HCT116 (cell line): ENCODE measurements around the gene BBS12. TPM values are rescaled to one million over a fixed set of nuclear protein-coding genes. Genes with fewer than 3 reads are reported as not detected.

Source experiments
- ATAC-seq: fragments of 200-7000 bp; cut with Tn5 transposase; 2 replicates; pipeline ENCODE4 v1.9.1; 2020; ENCODE audit warnings: mild to moderate bottlenecking, moderate library complexity
- BruUV-seq: library from RNA; stranded (reverse); fragments of 400-500 nt; replicated peaks from 2 replicates; lab custom pipeline; 2021; lab: Mats Ljungman, UMichigan
- CTCF ChIA-PET: fragments of 300-600 bp; sonication (Branson Sonifier 250); formaldehyde crosslinking; loops from one replicate; lab custom pipeline; 2021; ENCODE audit warnings: antibody characterized with exemption; lab: Charles Lee
- POLR2A ChIA-PET: fragments of 300-600, 350-600 bp; sonication (Branson Sonifier 250); formaldehyde crosslinking; loops from one replicate; lab custom pipeline; 2021; ENCODE audit warnings: antibody characterized with exemption; lab: Charles Lee
- RAD21 ChIA-PET, 2 experiments: fragments of 300-600 bp; sonication (Branson Sonifier 250); formaldehyde crosslinking; loops; one replicate each; lab custom pipeline; 2023; ENCODE audit warnings: low total read pairs in 2 of 2; ENCODE audit not compliant: uncharacterized antibody in 2 of 2, unreplicated experiment in 2 of 2, low non-redundant PET in 1 of 2; lab: Charles Lee
- DNase-seq: peaks from one replicate; pipeline ENCODE4 v3.0.0-alpha.2; 2010; ENCODE audit warnings: low read depth, low spot score
- H2AFZ ChIP-seq: fragments of 200-600 bp; shearing (Covaris generic), sonication (generic); 2 replicates; pipeline ENCODE4 v1.6.1; 2017; ENCODE audit warnings: low read depth, mixed run types, mixed read lengths, antibody characterized with exemption, low read length; ENCODE audit not compliant: poor library complexity, severe bottlenecking
- H3K27ac ChIP-seq: 2 replicates; pipeline ENCODE4 v1.5.1; 2012; ENCODE audit warnings: low read depth, low read length
- H3K27me3 ChIP-seq: fragments of 200-600 bp; sonication (generic); 2 replicates; pipeline ENCODE4 v1.6.1; 2016; ENCODE audit warnings: mixed run types, low read length, mixed read lengths; ENCODE audit not compliant: insufficient read depth
- H3K36me3 ChIP-seq, 2 experiments: fragments of 200-500 bp in 1 of 2; fragments of 200-600 bp in 1 of 2; sonication (Bioruptor generic) in 1 of 2; sonication (generic) in 1 of 2; 2 replicates each; pipeline versions ENCODE4 v1.5.1 to v1.6.1; 2014 to 2016; ENCODE audit warnings: low read length in 2 of 2, inconsistent platforms in 1 of 2, mixed read lengths in 1 of 2, mixed run types in 1 of 2; ENCODE audit not compliant: insufficient read depth in 2 of 2, control insufficient read depth in 1 of 2
- H3K4me1 ChIP-seq, 2 experiments: fragments of 200-600 bp in 1 of 2; sonication (generic) in 1 of 2; 2 replicates each; pipeline versions ENCODE4 v1.5.1 to v1.6.1; 2012 to 2017; ENCODE audit warnings: low read length in 2 of 2, inconsistent platforms in 1 of 2, mild to moderate bottlenecking in 1 of 2, mixed read lengths in 1 of 2, mixed run types in 1 of 2, moderate library complexity in 1 of 2; ENCODE audit not compliant: insufficient read depth in 2 of 2, control insufficient read depth in 1 of 2
- H3K4me2 ChIP-seq: fragments of 200-600 bp; sonication (generic); 2 replicates; pipeline ENCODE4 v1.6.1; 2017; ENCODE audit warnings: mixed run types, low read length, mixed read lengths
- H3K4me3 ChIP-seq, 2 experiments: fragments of 200-600 bp in 1 of 2; sonication (generic) in 1 of 2; replicated peaks in 1 of 2; 2 replicates each; pipeline ENCODE4 v1.5.1; 2011 to 2016; ENCODE audit warnings: low read length in 2 of 2, control low read depth in 1 of 2, low read depth in 1 of 2, mild to moderate bottlenecking in 1 of 2, mixed read lengths in 1 of 2, mixed run types in 1 of 2
- H3K79me2 ChIP-seq: fragments of 200-600 bp; sonication (generic); 2 replicates; pipeline ENCODE4 v1.6.1; 2017; ENCODE audit warnings: mild to moderate bottlenecking, mixed run types, low read length, moderate library complexity, mixed read lengths; ENCODE audit not compliant: insufficient read depth
- H3K9ac ChIP-seq: fragments of 200-600 bp; sonication (generic); 2 replicates; pipeline ENCODE4 v1.6.1; 2016; ENCODE audit warnings: low read length, mixed read lengths
- H3K9me2 ChIP-seq: fragments of 200-600 bp; sonication (generic), shearing (Covaris generic); 2 replicates; pipeline ENCODE4 v1.6.1; 2017; ENCODE audit warnings: mixed run types, mild to moderate bottlenecking, moderate library complexity; ENCODE audit not compliant: insufficient read depth
- H3K9me3 ChIP-seq, 2 experiments: fragments of 200-500 bp in 1 of 2; fragments of 200-600 bp in 1 of 2; sonication (Bioruptor generic) in 1 of 2; sonication (generic) in 1 of 2; 2 replicates each; pipeline ENCODE4 v1.6.1; 2014 to 2017; ENCODE audit warnings: low read length in 2 of 2, mixed read lengths in 2 of 2, inconsistent platforms in 1 of 2, low read depth in 1 of 2, mild to moderate bottlenecking in 1 of 2, mixed run types in 1 of 2, moderate library complexity in 1 of 2; ENCODE audit not compliant: control insufficient read depth in 1 of 2, insufficient read depth in 1 of 2
- H4K20me1 ChIP-seq: fragments of 200-600 bp; sonication (generic), shearing (Covaris generic); 2 replicates; pipeline ENCODE4 v1.6.1; 2017; ENCODE audit warnings: mixed run types, mild to moderate bottlenecking, moderate library complexity; ENCODE audit not compliant: insufficient read depth
- CBX3 ChIP-seq: IDR thresholded peaks from 2 replicates; pipeline ENCODE4 v1.6.1; 2012; ENCODE audit warnings: low read depth
- CEBPB ChIP-seq: IDR thresholded peaks from 2 replicates; pipeline ENCODE4 v1.6.1; 2012; ENCODE audit warnings: low read depth
- EGR1 ChIP-seq: IDR thresholded peaks from 2 replicates; pipeline ENCODE4 v1.6.1; 2012; ENCODE audit warnings: low read depth
- FOSL1 ChIP-seq: IDR thresholded peaks from 2 replicates; pipeline ENCODE4 v1.6.1; 2012; ENCODE audit warnings: low read depth
- POLR2AphosphoS5 ChIP-seq: IDR thresholded peaks from 2 replicates; pipeline ENCODE4 v1.6.1; 2011; ENCODE audit warnings: mild to moderate bottlenecking, low read depth, low read length, moderate library complexity
- RAD21 ChIP-seq: IDR thresholded peaks from 2 replicates; pipeline ENCODE4 v1.6.1; 2012; ENCODE audit warnings: low read depth, mild to moderate bottlenecking
- SP1 ChIP-seq: IDR thresholded peaks from 2 replicates; pipeline ENCODE4 v1.6.1; 2012; ENCODE audit warnings: low read depth
- SRF ChIP-seq: IDR thresholded peaks from 2 replicates; pipeline ENCODE4 v1.6.1; 2012; ENCODE audit warnings: low read depth
- ZFX ChIP-seq: fragments of 450-650 bp; IDR thresholded peaks from 2 replicates; pipeline ENCODE4 v1.6.1; 2017
- ZNF274 ChIP-seq: fragments of 200-500 bp; sonication (Bioruptor generic); IDR thresholded peaks from 2 replicates; pipeline ENCODE4 v1.6.1; 2014; ENCODE audit warnings: mild to moderate bottlenecking, low read depth, low read length, inconsistent platforms
- intact Hi-C: fragments of 100-400 bp; cut with micrococcal nuclease; formaldehyde crosslinking; loops from 2 replicates; pipeline ENCODE4 v1.10.0; 2022
- total RNA-seq: library from RNA; stranded (reverse); gene quantifications from one replicate; pipeline ENCODE4 v1.2.1, GENCODE V29; 2021; ENCODE audit not compliant: unreplicated experiment
- TF ChIP-seq, protein P1 (sequence below): IDR thresholded peaks from 2 replicates; pipeline ENCODE4 v1.6.1; 2011; ENCODE audit warnings: mild to moderate bottlenecking, low read length, moderate library complexity; ENCODE audit not compliant: insufficient replicate concordance; ENCODE audit errors: extremely low read depth
- TF ChIP-seq, protein P2 (sequence below): IDR thresholded peaks from 2 replicates; pipeline ENCODE4 v1.6.1; 2012
- TF ChIP-seq, protein P3 (sequence below), 3 experiments: fragments of 200-600 bp in 1 of 3; sonication (generic) in 1 of 3; IDR thresholded peaks in 2 of 3; conservative IDR thresholded peaks in 1 of 3; 2 replicates each; pipeline ENCODE4 v1.5.1; 2012 to 2017; ENCODE audit warnings: low read depth in 2 of 3, low read length in 2 of 3, antibody characterized with exemption in 1 of 3, borderline replicate concordance in 1 of 3, control low read depth in 1 of 3, mild to moderate bottlenecking in 1 of 3, mixed read lengths in 1 of 3, mixed run types in 1 of 3, moderate library complexity in 1 of 3; ENCODE audit not compliant: insufficient read depth in 1 of 3
- TF ChIP-seq, protein P4 (sequence below): IDR thresholded peaks from 2 replicates; pipeline ENCODE4 v1.6.1; 2012

The BBS12 gene
- total RNA-seq, 1 experiment from 2014 or later = 2.1 TPM

DNA sequence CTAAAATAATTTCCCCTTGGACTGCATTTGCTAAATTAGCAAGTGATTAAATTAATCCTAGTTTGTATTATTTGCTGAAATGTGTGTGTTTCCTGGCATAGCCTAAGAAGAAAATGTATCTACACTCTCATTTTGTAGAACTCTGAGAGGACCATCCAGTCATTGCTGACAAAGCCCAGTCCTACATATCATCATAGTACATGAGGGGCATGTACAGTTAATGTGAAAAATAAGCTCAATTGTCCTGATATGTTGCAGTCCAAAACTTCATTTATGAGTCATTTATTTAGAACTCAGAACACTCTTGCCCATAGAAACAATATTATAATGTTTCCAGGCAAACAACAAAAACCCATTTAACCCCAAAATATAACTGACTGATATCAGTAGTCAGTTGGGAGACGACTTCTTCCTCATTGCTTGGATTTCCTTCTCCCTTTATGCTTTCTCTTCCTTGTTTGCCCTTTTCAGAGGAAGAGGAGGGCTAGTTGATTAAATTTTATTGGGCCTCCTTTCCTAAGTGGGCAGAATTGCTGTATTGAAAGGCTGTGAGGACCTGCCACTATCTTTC, 26.9 kb upstream of the BBS12 start:
- no TSS peak for BruUV-seq
- intact Hi-C loops = no loop called here
- H3K36me3 ChIP-seq = no peaks in the 10 kb centered on the region
- POLR2A ChIA-PET = no interaction called here
- no peak overlapping the region for H3K4me2 ChIP-seq
- no peak overlapping the region for H3K4me3 ChIP-seq
- H3K9ac ChIP-seq = no peak overlapping the region
- H3K9me2 ChIP-seq = no peaks in the 10 kb centered on the region
- no peaks in the 10 kb centered on the region for H3K27me3 ChIP-seq
- peaks cover 8% of the 10 kb centered on the region in 2 experiments; a peak in 3 of 4 replicates for H3K4me1 ChIP-seq
- DNase-seq = no peak
- H3K9me3 ChIP-seq = no peaks in the 10 kb centered on the region
- no peaks in the 10 kb centered on the region for H3K79me2 ChIP-seq
- TF ChIP-seq, protein P1, sequence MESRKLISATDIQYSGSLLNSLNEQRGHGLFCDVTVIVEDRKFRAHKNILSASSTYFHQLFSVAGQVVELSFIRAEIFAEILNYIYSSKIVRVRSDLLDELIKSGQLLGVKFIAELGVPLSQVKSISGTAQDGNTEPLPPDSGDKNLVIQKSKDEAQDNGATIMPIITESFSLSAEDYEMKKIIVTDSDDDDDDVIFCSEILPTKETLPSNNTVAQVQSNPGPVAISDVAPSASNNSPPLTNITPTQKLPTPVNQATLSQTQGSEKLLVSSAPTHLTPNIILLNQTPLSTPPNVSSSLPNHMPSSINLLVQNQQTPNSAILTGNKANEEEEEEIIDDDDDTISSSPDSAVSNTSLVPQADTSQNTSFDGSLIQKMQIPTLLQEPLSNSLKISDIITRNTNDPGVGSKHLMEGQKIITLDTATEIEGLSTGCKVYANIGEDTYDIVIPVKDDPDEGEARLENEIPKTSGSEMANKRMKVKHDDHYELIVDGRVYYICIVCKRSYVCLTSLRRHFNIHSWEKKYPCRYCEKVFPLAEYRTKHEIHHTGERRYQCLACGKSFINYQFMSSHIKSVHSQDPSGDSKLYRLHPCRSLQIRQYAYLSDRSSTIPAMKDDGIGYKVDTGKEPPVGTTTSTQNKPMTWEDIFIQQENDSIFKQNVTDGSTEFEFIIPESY = no peak
- TF ChIP-seq, protein P2, sequence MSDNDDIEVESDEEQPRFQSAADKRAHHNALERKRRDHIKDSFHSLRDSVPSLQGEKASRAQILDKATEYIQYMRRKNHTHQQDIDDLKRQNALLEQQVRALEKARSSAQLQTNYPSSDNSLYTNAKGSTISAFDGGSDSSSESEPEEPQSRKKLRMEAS = no peak
- TF ChIP-seq, all 23 proteins: peak for 0
- Histone ChIP-seq H4K20me1 (no peaks in the 10 kb centered on the region), H3K27ac (no peak overlapping the region), H2AFZ (no peak overlapping the region)
- ATAC-seq = no peak
- CTCF ChIA-PET = interaction anchor here (2.6 kb wide), 1 partner anchor 11 kb away, joined by 10 read pairs; no protein-coding TSS in a partner anchor
- RAD21 ChIA-PET = no interaction called here

DNA sequence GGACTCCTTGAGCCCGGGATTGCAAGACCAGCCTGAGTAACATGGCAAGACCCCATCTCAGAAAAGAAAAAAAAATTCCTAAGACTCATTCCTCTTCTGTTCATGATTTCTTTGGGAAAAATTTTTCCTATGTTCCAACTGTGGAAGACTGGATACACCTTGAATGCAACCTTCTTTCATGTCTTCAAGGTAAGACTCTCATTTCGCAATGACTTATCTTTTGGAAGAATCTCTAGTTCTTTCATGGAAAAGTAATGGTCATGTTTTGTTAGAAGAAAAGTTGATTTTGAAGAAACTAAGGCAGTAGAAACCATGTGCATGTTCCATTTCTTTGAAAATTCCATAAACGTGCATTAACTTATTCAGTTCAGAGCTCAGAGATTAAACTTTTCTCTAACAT, 26.0 kb upstream of the BBS12 start:
- ChIA-PET RAD21 (no interaction called here), CTCF (no interaction called here), POLR2A (no interaction called here)
- no peak overlapping the region for H2AFZ ChIP-seq
- no peak overlapping the region for H3K4me2 ChIP-seq
- ATAC-seq (no peak), DNase-seq (no peak)
- H3K27me3 ChIP-seq = no peaks in the 10 kb centered on the region
- TF ChIP-seq CBX3 (no peak), ZFX (no peak), EGR1 (no peak), SP1 (no peak), FOSL1 (no peak), POLR2AphosphoS5 (no peak), CEBPB (no peak), ZNF274 (no peak), RAD21 (no peak), SRF (no peak)
- TF ChIP-seq, protein P3, sequence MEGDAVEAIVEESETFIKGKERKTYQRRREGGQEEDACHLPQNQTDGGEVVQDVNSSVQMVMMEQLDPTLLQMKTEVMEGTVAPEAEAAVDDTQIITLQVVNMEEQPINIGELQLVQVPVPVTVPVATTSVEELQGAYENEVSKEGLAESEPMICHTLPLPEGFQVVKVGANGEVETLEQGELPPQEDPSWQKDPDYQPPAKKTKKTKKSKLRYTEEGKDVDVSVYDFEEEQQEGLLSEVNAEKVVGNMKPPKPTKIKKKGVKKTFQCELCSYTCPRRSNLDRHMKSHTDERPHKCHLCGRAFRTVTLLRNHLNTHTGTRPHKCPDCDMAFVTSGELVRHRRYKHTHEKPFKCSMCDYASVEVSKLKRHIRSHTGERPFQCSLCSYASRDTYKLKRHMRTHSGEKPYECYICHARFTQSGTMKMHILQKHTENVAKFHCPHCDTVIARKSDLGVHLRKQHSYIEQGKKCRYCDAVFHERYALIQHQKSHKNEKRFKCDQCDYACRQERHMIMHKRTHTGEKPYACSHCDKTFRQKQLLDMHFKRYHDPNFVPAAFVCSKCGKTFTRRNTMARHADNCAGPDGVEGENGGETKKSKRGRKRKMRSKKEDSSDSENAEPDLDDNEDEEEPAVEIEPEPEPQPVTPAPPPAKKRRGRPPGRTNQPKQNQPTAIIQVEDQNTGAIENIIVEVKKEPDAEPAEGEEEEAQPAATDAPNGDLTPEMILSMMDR (IDR thresholded peaks at IDR 0.05 in 2 of 3, conservative IDR thresholded peaks at IDR 0.05 in 1 of 3; ENCODE audit: borderline replicate concordance in 1 of 3, insufficient read depth in 1 of 3, low read depth in 2 of 3, low read length in 2 of 3) = no peak
- TF ChIP-seq, protein P1 = no peak
- TF ChIP-seq, protein P4, sequence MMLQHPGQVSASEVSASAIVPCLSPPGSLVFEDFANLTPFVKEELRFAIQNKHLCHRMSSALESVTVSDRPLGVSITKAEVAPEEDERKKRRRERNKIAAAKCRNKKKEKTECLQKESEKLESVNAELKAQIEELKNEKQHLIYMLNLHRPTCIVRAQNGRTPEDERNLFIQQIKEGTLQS = no peak
- H3K9ac ChIP-seq = no peak overlapping the region
- H4K20me1 ChIP-seq = no peaks in the 10 kb centered on the region
- intact Hi-C loops = no loop called here
- no peaks in the 10 kb centered on the region for H3K9me2 ChIP-seq
- H3K4me3 ChIP-seq = no peak overlapping the region
- no peaks in the 10 kb centered on the region for H3K9me3 ChIP-seq
- H3K4me1 ChIP-seq = peaks cover 4 to 9% of the 10 kb centered on the region in 2 experiments; a peak in 3 of 4 replicates
- H3K79me2 ChIP-seq = no peaks in the 10 kb centered on the region
- no peak overlapping the region for H3K27ac ChIP-seq
- no peaks in the 10 kb centered on the region for H3K36me3 ChIP-seq
- no TSS peak for BruUV-seq
